ENCODE results near the gene KIT. TPM values are rescaled to one million over a fixed set of nuclear protein-coding genes. Genes with fewer than 3 reads are reported as not detected.

Gene KIT
- total and polyA plus RNA-seq, 2 of the 4 experiments (the other 2 are of a cell fraction): 3.3 to 5.9 TPM

- WGBS, 2 experiments (ENCODE audit: extremely low coverage in 2 of 2, insufficient read length in 1 of 2): 80% methylated on average over 1 of the region's 7 CpGs; no CpG with 5 or more reads in 1 of the 2 experiments
- Histone ChIP-seq H2AFZ (replicated peaks; ENCODE audit: low read length, poor library complexity) (peak overlapping the region; percentile 29), H2AK5ac (ENCODE audit: low read depth, low read length) (peak overlapping the region; percentile 64; the same call in 1 of the 2 replicates), H2BK120ac (ENCODE audit: low read depth, low read length) (peak overlapping the region; percentile 87), H3K27me3 (ENCODE audit: control insufficient read depth, insufficient read depth, low read length) (no peaks in the 10 kb centered on the region), H3K4ac (ENCODE audit: low read depth, low read length) (peak overlapping the region; percentile 89), H3K14ac (replicated peaks; ENCODE audit: low read depth, low read length) (peak overlapping the region; percentile 65), H3K4me1 (ENCODE audit: control insufficient read depth, insufficient read depth, low read length) (peaks cover 12% of the 10 kb centered on the region), H2BK20ac (ENCODE audit: low read depth, low read length) (peak overlapping the region; percentile 83), H3K36me3 (ENCODE audit: control insufficient read depth, insufficient read depth, low read length) (no peaks in the 10 kb centered on the region), H3K27ac (ENCODE audit: insufficient read depth, low read length) (peak overlapping the region; percentile 84), H3K18ac (ENCODE audit: low read depth, low read length) (peak overlapping the region; percentile 88), H4K20me1 (ENCODE audit: insufficient read depth, low read length) (no peaks in the 10 kb centered on the region), H4K91ac (ENCODE audit: insufficient read depth, low read depth, low read length) (peak overlapping the region; percentile 84), H2BK15ac (ENCODE audit: low read depth, low read length) (peak overlapping the region; percentile 33; the same call in 1 of the 3 replicates), H3K56ac (ENCODE audit: extremely low read depth, insufficient read depth, low read length) (peak overlapping the region; percentile 23), H2AK9ac (replicated peaks; ENCODE audit: low read depth, low read length, poor library complexity) (no peak overlapping the region), H2BK5ac (ENCODE audit: low read depth, low read length, poor library complexity, severe bottlenecking) (peak overlapping the region; percentile 67), H3K4me3 (ENCODE audit: insufficient read depth, low read depth, low read length) (no peak overlapping the region), H3K9me3 (ENCODE audit: control insufficient read depth, insufficient read depth, low read length) (no peaks in the 10 kb centered on the region), H4K5ac (ENCODE audit: low read depth, low read length) (peak overlapping the region; percentile 85), H3K4me2 (ENCODE audit: low read depth, low read length) (peak overlapping the region; percentile 16), H3K9ac (ENCODE audit: low read depth, low read length) (no peak overlapping the region), H3K23ac (ENCODE audit: low read depth, low read length) (peak overlapping the region; percentile 53; the same call in 1 of the 2 replicates), H3K9me1 (ENCODE audit: insufficient read depth, low read length) (no peaks in the 10 kb centered on the region; the same call in none of the 2 replicates), H4K8ac (ENCODE audit: low read depth in 2 of 2, low read length in 2 of 2) (peak overlapping the region; percentile 59 to 82), H3K79me1 (ENCODE audit: low read depth in 1 of 2, low read length in 2 of 2) (no peaks in the 10 kb centered on the region)
- ChIA-PET CTCF (interaction anchor here (1.2 kb wide), 1 partner anchor 16 kb away, joined by 3 read pairs; no protein-coding TSS in a partner anchor), POLR2A (ENCODE audit: unreplicated experiment) (no interaction called here)
- no peak for DNase-seq
- no peak for TF ChIP-seq RAD21 (IDR thresholded peaks at IDR 0.05; ENCODE audit: low read length)
- TF ChIP-seq RCOR1 (IDR thresholded peaks at IDR 0.05; ENCODE audit: insufficient replicate concordance, low read length): no peak
- TF ChIP-seq CHD1 (IDR thresholded peaks at IDR 0.05; ENCODE audit: low read depth, low read length): no peak
- TF ChIP-seq, protein P1, sequence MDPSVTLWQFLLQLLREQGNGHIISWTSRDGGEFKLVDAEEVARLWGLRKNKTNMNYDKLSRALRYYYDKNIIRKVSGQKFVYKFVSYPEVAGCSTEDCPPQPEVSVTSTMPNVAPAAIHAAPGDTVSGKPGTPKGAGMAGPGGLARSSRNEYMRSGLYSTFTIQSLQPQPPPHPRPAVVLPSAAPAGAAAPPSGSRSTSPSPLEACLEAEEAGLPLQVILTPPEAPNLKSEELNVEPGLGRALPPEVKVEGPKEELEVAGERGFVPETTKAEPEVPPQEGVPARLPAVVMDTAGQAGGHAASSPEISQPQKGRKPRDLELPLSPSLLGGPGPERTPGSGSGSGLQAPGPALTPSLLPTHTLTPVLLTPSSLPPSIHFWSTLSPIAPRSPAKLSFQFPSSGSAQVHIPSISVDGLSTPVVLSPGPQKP (IDR thresholded peaks at IDR 0.05; ENCODE audit: borderline replicate concordance, low read depth, low read length): no peak
- TF ChIP-seq RFX5 (IDR thresholded peaks at IDR 0.05; ENCODE audit: low read depth, low read length): no peak
- ATAC-seq (ENCODE audit: low read depth): peak; percentile 30
- BruUV-seq (replicated peaks): no TSS peak
- dilution Hi-C loops (cut with HindIII; ENCODE audit: low sequenced_read_pairs, unreplicated experiment): no loop called here
- intact Hi-C loops (cut with micrococcal nuclease): loop anchor here (5.0 to 10.0 kb wide), 2 partner anchors 126 to 171 kb away; partner anchors contain the start of gene KIT
- in situ Hi-C loops (cut with MboI; ENCODE audit: low sequenced_read_pairs): loop anchor here (25.0 kb wide), 1 partner anchor 104 kb away; no protein-coding TSS in a partner anchor
These were observed 125.8 kb downstream of the KIT start for GRCh38 chr4:54783402-54784110.

All from IMR-90 (cell line).